Measurements from ENCODE around the gene PFDN5.
A peak's percentile ranks its signal among the peaks of the same experiment; 100 is the strongest.

The PFDN5 gene

GRCh38 chr12:53295070-53295890, at the start of gene PFDN5:
PFDN5 (plus strand) TSS chr12:53295542; CDS start chr12:53295568, 26 bp downstream.
- DNase-seq, result peak; percentile 90

DNA sequence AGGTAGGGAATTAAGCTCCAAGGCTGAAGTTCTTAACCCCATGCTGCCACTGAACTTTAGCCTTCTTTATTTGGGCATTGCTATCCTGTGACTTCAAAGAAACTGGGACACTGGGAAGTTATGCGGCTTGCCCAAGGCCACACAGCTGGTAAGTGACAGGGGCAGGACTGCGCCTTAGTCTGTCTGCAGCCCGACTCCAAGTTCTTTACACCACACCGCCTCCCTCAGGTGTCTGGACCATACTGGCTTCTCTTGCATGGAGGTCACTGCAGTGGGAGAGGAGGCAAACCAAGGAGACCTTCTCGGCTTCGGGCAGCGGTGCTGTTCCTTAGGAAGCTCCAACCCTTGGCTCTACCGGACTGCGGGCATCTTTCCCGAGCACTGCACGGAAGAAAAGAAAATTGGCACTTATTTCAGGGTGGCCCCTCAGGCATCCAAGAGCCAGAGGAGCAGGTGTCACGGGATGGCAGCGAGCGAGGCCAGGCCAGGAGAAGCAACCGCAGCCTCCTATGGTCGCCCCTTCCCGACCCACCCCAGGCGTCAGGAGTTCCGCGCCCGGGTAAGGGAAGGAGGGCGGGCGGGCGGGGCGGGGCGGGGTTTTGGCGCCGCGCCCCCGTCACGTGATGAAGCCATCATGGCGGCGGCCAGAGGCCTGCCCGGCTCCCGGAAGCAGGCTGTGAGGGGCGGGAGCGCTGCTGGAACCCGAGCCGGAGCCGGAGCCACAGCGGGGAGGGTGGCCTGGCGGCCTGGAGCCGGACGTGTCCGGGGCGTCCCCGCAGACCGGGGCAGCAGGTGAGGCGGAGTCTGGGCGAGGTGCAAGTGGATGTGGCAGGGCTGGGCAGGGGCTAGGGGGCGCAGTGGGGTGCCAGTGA, 43.6 kb upstream of the PFDN5 start:
- peak; percentile 75 for DNase-seq

GRCh38 chr12:53252349-53252916, 42.9 kb upstream of the PFDN5 start:
- peak; percentile 27 for DNase-seq

DNA sequence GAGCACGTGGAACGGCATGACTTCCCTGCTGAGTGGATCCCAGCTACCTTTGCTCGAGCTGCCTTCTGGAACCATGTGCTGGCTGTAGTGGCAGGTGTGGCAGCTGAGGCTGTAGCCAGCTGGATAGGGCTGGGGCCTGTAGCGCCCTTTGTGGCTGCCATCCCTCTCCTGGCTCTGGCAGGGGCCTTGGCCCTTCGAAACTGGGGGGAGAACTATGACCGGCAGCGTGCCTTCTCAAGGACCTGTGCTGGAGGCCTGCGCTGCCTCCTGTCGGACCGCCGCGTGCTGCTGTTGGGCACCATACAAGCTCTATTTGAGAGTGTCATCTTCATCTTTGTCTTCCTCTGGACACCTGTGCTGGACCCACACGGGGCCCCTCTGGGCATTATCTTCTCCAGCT, 42.0 kb upstream of the PFDN5 start:
- DNase-seq, result no peak

DNA sequence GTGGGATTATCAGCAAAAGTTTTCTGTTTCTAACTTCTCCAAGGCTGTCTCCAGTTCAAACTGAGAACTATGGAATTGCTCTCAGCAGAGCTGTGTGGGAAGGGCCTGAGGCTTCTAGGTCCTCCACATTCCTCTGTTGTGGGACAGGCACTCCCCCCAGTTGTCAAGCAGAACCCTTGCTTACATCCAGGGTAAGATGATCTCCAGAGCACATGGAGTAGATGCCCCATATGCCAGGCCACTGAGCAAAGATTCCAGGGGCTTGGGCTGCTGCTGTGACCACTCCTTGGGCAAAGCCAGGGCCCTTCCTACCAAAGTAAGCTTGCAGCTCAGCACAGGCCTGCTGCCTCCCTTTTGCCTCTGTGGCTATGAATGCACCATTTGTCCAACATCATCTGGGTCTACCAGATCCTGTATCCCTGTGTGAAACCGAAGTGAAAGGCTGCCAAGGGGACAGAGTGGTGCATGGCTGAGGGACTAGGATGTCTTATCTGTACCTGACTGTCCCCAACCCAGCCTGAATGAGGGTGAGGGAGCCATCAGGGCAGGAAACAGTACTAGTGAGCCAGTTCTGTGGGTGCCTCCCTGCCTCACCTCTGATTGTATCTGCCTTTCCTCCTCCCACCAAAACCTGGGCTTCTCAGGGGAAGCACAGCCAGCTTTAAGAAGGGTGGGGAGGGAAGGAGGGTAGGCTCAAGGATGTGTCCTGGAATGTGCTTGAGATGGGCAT, 40.4 kb upstream of the PFDN5 start:
- no peak for DNase-seq

- DNase-seq, result peak; percentile 64
Observed at GRCh38 chr12:53255996-53256395, 39.3 kb upstream of the PFDN5 start.

- no peak for DNase-seq
Observed at GRCh38 chr12:53258541-53259539, 36.5 kb upstream of the PFDN5 start.

GRCh38 chr12:53259891-53260290, 35.5 kb upstream of the PFDN5 start:
- no peak for DNase-seq

GRCh38 chr12:53265783-53266182, 29.6 kb upstream of the PFDN5 start:
- DNase-seq, result no peak

- peak; percentile 80 for DNase-seq
Observed at GRCh38 chr12:53267306-53267998, 27.9 kb upstream of the PFDN5 start.

- DNase-seq, result peak; percentile 97
Observed at GRCh38 chr12:53267999-53268629, 27.2 kb upstream of the PFDN5 start, which contains the start of gene ESPL1. ESPL1 (plus strand) TSS chr12:53268299; CDS start chr12:53268767, 468 bp downstream.

GRCh38 chr12:53268630-53269562, 26.4 kb upstream of the PFDN5 start:
- no peak for DNase-seq

DNA sequence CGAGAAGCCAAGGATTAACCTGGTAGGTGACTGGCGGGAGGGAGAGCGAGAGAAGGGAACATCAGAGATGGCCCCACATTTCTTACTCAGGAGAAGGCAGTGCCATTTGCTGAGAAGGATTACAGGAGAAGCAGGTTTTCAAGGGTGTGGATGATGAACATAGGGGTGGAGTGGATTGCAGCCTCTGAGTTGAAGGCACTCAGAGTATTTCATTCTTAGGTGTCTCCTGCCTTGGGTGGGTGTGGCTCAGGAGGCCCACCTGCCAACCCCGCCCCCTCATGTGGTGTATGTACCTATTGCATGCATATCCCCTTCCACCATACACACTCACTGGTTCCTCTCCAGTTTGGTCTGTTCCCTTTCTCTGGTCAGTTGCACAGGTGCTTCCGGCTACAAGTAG, 20.9 kb upstream of the PFDN5 start:
- DNase-seq, result no peak

DNA sequence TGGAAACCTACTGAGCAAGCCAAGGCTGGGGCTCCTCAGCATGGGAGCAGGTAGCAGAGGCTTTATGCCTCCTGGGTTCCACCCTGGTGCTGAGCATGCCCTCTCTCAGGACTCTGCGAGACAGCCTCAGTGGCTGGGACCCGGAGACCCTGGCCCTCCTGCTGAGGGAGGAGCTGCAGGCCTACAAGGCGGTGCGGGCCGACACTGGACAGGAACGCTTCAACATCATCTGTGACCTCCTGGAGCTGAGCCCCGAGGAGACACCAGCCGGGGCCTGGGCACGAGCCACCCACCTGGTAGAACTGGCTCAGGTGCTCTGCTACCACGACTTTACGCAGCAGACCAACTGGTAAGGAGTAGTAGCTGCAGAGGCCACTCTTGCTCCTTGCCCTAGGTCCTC, 18.8 kb upstream of the PFDN5 start:
- no peak for DNase-seq

DNA sequence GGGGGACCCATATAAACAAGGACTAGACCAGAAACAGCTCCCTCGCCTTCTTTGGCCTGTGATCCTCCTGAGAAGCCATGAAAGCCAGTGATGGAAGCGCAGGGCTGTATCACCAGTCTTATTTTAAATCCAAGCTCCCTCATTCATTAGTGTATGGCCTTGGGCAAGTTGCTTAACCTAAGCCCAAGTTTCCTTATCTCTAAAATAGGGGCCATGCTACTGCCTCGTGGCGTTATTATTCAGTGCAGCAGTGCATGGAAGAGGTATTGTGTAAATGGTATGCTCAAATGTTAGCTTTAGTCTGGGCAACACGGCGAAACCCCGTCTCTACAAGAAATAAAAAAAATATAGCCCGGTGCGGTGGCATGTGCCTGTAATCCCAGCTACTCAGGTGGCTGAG, 17.4 kb upstream of the PFDN5 start:
- no peak for DNase-seq

GRCh38 chr12:53279283-53279869, 16.0 kb upstream of the PFDN5 start:
- no peak for DNase-seq

DNA sequence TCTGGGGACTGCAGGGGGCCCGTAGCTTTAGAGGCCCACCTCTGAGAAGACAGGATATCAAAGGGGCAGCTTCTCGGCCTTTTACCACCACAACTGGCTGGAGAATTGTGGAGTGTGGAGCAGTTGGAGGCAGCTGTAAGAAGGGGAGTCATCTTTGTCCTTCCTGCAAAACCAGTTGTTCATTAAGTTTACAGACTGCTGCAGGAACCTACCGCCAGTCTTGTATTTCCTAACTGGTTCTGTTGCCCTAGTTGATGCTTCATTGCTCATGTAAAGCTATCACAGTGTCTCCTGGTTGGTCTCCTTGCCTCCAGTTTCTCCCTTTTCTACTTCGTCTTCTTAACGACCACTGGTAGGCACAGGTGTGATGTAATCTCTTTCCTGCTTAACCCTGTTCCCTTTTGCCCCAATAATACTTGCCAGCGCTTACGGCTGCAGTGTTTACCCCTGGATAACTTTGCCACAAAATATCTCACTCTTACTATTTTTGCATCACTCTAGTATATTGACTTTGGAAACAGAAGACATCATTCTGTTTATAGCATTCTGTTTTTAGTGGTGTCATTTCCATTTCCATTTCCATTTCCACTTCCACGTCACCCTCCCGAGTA, 15.3 kb upstream of the PFDN5 start:
- DNase-seq, result no peak

DNA sequence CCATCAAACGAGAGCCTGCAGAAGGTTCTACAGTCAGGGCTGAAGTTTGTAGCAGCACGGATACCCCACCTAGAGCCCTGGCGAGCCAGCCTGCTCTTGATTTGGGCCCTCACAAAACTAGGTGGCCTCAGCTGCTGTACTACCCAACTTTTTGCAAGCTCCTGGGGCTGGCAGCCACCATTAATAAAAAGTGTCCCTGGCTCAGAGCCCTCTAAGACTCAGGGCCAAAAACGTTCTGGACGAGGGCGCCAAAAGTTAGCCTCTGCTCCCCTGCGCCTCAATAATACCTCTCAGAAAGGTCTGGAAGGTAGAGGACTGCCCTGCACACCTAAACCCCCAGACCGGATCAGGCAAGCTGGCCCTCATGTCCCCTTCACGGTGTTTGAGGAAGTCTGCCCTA, 8.9 kb upstream of the PFDN5 start:
- DNase-seq, result no peak

All from inflammatory macrophage treated with lipopolysaccharide for 4 hours (primary cell).